SIG-M5 (cell line): ENCODE data around the gene ABLIM1.

Experiments
- DNase-seq: peaks from one replicate; lab custom pipeline; 2025; lab: John Stamatoyannopoulos, UW

The ABLIM1 gene

DNA sequence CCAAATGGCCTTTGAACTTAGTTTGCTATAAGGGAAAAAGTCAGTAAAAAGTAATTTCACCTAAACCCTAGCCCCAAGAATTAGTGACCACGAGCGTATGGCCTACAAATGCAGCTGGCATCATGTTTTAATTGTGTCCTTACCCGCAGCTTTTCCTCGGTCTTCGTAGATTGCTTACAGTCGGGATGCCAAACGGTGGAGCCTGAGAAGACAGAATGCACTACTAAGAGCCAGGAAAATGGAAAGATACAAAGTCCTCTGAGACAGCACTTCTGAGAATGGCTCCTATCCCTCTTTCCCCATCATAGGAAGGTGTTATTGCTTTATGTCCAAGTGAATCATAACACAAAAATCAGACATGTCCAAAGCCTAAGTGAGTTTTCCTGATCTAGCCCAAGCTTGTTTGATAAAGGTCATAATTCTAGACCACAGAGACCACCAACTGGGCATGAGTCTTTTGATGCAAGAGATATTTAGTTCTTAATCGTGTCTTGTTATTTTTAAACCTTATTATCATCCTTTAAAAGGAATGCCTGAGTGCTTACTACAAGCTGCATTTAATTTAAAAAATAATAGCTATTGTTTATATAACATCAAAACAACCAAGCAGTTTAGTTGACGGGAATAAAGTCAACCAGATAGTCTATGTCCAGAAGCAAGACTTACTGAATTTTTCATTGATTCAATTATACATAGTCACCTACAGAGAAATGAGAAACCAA is 170.1 kb downstream of the ABLIM1 start:
- no peak for DNase-seq

DNA sequence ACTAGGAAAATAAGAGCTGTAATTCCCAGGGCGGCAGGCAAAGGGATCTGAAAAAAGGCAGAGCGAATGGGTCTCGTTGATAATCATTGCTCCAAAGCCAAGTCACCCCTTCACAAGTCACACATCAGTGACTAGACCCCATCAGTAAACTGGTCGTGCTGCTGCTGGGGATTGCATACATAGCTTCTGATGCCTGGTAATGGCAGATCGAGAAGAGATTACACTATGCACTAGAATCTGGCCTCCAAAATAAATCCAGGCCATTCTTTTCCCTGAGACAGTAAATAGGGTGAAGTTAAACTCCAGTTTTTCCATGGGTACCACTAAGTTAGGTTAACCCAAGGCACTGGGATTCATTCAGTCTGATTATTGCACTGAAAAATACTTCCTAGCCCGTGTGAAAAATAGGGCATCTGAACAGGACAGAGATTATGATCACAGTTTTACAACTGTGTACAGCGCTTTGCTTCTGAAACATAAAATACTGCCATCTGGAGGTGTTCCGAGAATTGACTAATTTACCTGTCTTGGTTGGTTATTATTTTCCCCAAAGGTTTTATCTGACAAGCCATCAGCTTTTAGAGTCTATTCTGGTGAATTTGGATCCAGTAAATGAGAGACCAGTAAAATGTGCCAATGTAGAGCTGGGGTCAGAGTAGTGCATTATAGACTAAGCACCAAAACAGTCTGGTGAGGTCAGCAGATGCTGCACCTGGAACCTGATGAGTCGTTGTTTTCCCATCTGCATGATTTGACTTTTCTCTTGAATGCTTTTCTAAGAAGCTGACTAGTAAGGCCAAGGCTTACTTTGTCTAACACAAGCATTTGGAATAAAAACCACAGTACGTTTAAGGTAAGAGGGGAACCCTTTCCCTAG is 170.9 kb downstream of the ABLIM1 start:
- DNase-seq = no peak

DNA sequence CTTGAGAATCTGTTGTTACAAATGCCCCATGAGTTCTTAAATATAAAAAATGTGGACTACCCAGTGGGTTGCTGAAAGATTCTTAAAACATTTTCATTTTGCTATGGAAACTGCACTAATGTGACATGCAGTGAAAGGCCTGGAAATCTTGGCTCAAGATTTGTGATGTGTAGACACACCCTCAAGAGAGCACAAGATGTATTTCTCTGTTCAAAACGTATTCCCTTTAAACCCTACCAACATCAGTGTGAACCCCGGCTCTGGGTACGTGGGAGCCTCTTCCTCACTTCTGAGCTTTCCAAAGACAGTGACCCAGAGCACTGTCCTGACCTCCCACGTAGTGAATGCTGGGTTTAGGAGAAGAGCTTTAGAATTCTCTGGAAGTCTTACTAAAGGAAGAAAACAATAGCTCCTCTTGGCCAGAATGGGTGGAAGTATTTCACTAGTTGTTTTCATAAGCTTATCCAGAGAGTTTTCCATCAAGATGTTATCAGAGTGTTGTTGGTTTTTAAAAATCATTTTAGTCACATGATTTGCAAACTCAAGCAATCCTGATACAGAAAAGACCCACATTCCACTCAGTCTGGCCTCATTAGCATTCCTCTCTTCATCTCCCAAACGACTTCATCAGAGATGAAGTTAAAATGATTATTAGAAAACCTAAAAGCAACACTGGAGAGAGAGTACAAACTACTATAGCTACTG is 172.2 kb downstream of the ABLIM1 start:
- no peak for DNase-seq

DNA sequence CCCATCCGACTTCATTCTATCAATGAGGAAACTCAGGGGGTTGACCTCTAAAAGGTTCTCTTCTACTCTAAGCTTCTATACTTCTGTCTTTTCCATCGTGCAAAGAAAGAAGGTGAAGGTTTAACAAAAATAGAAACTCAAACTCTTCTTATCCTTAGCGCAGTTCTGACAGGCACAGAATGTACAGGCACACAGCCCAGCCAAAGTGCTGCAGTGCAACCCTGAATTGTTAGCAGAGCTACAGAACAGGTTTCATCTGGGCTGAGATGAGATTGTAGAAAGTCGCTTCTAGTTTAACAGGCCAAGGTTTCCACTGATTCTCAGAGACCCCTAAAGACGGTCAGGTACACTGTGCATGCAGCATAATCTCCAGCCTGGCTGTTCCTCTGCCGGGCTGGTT is 174.5 kb downstream of the ABLIM1 start:
- DNase-seq = no peak

DNA sequence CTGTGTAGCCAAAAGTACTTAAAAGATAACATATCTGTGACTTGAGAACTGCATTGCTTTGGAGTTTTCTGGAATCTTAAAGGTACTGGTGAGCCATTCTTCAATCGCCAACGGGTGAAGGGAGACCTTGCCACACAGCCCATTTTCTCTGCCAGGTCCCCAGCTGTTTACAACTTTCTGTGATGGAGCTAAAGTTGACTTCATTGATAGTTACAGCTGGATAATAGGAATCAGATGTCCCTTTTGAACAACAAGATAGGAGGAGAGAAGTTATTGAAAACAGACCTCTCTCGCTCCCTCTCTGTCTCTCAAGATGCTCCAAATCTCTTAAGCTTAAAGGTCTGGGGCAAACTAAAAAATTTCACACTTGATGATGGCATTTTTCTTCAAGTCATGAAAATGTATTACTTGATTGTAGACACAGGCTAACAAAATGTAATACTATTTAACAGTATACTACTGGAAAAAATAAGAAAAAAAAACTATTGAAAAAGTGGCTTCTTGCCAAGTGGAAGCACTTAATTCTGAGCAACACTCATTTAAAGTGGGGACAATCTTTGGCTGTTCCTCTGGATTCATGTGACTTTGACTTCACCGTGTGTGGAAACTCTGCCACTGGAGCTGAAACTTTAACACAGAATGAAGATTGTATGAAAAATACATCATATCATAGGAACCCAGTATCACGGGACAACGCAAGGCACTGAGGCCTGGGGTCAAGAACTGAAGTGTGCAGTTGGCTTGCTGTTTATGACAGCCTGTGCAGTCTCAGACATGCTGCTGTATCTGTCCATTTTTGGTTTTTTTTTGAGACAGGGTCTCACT is 175.4 kb downstream of the ABLIM1 start:
- no peak for DNase-seq

DNA sequence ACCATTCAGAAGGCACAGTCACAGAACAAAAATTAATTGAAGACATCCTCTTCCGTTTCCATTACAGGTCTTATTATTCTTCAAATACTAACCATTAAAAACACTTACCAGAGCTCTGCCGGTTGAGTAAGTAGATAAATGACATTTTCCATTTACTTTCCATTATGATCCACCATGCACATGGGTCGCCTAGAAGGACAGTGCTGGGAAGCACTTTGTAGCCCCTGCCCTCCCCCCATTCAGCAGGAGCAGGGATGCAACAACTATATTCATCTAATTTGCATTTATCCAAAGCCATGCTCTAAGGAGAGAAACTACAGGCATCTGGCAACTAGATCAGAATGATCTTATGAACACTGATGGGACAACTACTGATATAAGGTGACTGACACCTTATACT is 177.0 kb downstream of the ABLIM1 start:
- DNase-seq = no peak

DNA sequence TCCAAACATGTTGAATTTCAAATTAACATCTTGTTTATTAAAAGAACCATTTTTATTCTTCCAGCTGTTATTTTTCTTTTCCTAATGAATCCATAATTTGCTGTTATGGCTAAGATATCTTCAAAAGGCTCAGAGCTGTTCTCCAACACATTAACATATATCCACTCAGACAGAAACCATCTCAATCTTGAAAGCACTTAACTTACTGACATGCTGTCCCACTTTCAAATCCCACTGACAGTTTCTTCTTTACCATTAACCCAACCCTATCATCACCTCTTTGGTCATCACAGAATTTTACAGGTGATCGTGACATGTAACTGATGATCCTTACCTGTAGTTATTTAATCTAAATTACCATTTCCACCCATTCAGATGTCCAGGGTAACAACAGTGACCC is 178.2 kb downstream of the ABLIM1 start:
- no peak for DNase-seq

DNA sequence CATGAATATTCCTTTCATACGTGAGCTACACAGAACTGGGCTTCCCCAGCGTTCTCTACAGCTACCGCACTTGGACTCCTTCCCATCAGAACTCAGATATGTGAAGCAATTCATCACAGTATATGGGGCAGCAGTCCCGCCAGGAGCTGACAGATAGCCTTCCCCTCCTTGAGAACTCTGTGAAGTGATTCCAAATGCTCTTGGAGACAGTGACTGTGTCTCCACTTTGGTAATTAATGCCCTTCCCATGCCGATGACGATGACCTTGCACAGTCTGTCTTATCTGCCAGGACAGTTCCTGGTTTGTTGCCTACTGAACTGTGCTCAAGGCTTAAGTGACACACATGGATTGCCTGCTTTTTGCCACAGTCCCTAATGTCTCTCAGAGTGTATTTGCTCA is 178.8 kb downstream of the ABLIM1 start:
- DNase-seq = no peak

DNA sequence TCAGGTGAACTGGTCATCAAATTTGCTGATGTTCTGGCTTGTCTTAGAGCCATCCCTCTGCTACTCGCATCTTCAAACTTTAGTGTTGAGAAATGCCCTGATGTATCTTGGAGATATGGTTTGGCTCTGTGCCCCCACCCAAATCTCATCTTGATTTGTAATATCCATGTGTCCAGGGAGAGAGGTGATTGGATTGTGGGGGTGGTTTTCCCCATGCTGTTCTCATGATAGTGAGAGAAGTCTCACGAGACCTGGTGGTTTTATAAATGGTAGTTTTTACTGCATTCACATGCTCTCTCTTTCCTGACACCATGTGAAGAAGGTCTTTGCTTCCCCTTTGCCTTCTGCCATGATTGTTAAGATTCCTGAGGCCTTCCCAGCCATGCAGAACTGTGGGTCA is 179.8 kb downstream of the ABLIM1 start:
- DNase-seq = no peak

DNA sequence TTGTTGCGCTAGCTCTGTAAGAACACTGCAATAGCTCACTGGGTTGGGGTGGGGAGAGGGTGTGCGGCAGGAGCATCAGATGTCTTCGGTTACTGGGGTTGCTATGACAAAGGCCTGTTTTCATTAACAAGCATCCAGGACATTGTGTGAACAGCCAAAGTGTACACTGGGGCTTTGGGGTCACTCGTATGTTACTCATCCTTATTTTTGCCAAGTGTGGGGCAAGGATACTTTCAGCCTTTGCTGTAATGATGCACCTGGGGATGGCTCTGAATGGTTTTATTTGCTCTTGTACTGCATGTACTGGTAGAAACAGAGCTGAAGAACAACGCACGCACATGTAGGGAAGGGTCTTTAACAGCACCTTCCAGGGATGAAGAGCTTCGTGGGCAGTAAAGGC is 180.8 kb downstream of the ABLIM1 start:
- no peak for DNase-seq

DNA sequence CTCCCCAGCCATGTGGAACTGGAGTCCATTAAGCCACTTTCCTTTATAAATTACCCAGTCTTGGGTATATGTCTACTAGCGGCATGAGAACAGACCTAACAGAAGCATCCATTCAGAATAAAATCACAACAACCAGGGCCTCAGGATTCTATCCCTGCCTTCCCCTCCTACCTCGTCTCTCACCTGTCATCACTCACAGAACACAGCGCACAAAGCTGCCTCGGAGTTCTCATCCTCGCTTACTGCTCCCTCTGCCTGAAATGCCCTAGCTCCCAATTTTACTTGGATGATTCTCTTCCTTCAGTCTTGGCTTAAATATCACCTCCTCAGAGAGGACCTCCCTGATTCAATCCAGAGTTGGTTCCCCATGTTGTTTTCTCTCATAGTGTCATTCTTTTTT is 183.1 kb downstream of the ABLIM1 start:
- DNase-seq = no peak

DNA sequence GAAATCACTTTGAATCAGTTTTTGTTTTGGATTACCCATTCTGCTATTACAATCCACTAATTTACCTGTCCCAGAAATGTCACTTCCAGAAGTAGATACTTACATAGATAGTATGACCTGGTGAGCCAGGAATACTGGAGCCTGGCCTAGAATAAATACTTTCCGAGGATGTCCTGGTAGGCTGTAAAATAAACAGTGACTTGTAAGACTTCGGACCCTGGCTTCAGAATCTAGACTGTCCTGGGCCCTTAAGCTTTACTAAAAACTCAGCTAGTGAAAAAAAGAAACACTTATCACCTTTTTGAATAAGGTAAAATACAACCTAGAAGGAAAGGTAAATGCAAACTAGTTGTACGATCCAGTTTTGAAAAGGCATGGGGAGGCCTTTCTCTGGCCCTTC is 184.3 kb downstream of the ABLIM1 start:
- no peak for DNase-seq

DNA sequence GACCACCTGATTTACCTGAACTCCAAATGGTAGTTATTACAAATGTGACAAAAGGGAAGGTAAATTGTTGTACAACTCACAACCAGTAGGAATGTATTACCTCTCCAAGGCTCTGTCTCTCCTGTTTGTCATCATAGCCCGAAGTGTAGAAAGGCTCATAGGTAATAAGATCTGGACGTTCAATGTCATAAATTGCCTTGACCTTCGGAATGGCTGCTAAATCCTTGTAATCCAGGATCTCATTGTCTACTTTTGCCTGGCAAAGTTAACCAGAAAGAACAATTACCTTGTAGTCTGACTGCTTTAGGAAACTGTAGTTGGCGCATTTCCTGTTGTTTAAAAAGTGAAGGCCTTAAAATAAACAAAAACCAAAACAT is 185.2 kb downstream of the ABLIM1 start:
- DNase-seq = no peak

DNA sequence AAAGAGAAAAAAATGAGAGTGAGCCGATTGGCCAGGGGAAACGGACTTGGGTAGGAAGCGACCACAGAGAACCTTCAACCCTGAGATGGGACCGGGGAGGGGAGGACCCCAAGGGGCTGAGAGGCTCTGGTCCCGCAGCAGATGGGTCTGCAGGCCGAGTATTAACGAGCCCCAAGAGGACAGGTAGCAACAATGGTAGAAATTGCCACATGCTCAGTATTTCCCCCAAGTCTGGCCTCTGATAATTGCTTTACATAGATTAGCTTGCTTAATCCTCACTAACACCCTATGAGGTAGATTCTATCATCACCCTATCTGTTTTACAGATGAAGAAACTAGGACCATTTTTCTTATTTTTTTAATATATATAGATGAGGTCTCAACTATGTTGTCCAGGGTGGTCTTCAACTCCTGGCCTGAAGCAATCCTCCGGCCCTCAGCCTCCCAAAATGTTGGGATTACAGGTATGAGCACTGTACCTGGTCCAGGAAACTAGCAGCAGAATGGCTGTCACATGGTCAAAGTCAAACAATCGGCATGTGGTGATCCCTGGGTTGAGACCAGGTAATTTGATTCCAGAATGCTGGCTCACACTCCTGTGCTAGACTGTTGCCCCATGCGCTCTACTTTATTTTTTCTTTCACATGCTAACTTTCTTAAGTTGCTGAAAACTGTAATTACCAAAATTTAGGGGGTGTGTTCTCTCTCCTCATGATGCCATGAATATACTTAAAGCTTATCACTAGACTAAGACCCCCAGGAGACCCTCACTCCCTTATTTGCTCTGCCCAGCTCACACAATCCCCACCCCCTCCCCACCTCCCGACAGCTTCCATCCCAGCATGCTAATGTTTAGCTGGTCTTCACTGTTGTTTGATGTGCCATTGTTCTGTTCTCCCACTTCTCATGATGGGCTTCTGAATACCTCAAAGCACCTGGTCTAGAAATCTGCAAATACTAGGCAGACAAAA is 185.9 kb downstream of the ABLIM1 start:
- no peak for DNase-seq

DNA sequence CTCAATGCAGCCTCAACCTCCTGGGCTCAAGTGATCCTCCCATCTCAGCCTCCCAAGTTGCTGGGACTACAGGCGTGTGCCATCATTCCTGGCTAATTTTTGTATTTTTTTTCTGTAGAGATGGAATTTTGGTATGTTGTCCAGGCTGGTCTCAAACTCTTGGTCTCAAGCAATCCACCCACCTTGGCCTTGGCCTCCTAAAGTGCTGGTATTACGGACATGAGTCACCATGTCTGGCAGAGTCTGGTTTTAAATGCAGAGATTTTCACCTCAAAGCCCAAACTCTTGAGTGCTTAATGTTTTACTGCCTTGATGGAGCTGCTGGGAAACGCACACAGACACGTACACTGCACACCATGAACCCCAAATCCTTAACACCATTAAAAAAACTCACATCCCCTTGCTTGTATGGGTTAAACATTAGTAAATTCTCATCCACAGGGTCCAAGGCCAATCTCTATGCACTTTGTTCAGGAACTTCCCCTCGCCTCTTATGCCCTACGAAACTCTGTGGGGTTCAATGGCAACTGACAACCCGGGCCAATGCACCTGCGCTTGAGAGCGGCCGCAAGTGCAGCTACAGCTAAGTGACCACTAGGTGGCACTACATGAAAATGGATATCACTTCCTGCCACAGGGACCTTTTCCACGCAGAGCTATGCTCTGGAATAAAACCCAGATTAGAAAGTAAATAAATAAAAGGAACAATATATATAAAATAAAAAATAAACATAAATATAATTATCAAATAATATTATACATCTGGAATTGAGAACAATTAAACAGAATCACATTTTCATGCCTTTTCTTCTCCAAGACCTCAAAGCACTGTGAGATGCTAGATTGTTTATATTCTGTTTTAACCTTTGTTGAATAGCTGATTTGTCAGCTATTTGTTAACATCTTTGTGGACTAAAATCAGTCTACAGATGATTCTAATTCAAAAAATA is 186.8 kb downstream of the ABLIM1 start:
- no peak for DNase-seq

DNA sequence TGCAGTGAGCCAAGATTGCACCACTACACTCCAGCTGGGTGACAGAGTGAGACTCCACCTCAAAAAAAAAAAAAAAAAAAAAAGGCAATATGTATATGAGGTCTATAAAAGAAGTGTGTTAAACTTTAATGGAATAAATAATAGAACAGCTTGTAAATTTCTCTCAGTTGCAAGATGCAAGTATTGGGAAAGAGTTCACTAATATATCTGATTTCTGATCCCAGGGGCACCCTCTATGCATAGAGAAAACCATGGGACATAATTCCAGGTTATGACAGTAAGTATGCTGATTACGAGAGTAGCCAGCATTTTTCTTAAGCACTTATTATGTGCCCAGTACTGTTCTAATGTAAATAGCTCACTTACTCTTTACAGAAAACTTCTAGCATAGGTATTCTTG is 187.7 kb downstream of the ABLIM1 start:
- DNase-seq = no peak

DNA sequence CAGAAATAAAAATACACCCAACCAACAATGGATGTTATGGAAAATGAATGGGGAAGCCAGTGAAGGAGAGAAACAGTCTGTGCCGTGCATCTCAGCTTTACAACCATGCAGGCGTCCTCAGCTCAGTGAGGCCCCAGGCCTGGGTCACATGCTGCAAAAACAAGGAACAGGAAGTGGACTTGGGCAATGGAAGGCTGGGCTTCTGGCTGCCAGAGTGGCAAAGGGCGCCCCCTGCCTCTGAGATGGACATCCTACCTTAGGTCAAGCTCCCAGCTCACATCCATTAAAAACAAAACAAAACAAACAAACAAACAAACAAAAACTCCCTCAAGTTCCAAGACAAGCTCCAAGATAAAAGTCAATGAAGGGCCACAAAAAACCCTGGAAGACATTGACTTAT is 199.1 kb downstream of the ABLIM1 start:
- DNase-seq = no peak

DNA sequence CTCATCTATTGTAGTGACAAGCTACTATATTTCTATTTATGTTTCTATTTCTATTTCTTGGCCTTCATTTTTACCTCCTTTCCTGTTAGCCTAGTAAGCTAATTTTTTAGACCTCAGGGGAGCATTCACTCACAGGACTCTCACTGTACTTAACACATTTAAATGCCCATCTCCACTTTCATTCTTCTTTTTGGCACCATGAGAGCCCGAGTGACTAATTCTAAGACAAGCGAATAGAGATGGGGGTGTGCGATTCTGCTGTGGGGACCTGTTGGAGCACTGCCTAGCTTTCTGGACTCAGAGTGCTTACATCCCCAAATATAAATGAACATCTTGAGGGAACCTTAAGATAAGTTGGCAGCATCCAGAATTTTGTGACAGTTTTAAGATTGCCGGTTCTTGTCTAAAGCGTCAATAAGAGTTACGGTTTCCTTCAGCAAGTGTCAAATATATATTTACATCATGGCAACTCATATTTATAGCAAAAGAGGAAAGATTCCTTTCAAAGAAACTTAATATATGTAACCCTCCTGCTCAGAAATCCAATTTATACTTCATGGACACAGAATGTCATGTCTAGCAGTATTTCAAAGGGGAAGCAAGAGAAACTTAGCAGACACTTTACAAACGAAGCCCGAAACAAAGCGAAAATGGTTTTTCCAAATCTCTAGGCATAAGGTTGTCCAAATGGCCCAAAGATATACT is 199.7 kb downstream of the ABLIM1 start:
- DNase-seq = no peak

DNA sequence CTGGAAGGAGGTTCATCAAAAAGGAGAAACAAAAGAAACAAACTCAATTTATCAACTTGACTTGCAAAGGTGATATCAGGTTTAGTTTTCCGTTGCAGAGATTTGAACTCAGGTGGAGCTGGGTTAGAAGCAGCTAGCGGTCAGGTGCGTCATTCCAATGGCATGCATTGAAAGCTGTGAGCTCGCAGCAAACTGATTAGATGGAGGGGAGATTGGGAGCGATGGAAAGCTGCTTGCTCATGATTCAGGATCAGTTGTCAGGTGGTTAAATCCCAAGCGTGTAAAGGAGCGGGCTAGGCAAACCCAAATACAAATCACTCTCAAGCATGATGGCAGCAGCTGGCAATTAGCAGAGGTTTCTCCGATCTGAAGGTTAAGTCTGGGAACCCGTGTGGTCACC is 204.5 kb downstream of the ABLIM1 start:
- DNase-seq = no peak
